HG02610 (cell line): ENCODE data around the gene ASXL3.

ENCODE experiments used
- ATAC-seq: cut with Tn5 transposase; IDR thresholded peaks from one replicate; pipeline ENCODE4 v1.9.1; 2021; ENCODE audit warnings: mild to moderate bottlenecking, moderate library complexity; ENCODE audit not compliant: unreplicated experiment

Gene ASXL3

GRCh38 chr18:33656889-33657448 lies 79.0 kb downstream of the ASXL3 start:
- ATAC-seq: no peak

DNA sequence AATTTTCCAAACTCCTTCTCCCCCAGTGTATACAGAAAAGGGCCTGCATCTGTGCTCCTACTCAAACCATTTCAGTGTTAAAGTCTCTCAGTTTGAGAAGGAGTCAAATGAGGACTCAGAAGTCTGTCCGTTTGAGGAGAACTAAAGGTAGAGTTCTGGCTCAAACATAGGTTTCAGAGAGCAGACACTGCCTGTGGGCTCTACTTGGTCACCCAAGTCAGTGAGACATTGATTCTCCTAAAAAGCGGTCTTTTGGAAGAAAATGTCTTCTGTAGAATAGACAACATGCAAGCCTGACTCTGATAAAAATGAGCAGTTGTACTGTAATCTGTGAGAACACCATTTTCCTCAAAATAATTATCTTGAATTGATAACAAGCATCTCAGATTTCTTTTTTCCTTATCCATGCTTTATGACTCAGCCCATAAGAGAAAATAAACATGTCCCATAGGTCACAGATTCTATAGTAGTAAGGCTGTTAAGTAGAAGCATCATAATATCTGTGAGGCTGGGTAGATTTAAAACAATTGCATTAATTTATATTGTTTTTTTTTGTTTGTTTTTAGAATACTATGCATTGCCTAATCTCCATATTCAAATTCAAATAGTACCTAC lies 82.8 kb downstream of the ASXL3 start:
- no peak for ATAC-seq

DNA sequence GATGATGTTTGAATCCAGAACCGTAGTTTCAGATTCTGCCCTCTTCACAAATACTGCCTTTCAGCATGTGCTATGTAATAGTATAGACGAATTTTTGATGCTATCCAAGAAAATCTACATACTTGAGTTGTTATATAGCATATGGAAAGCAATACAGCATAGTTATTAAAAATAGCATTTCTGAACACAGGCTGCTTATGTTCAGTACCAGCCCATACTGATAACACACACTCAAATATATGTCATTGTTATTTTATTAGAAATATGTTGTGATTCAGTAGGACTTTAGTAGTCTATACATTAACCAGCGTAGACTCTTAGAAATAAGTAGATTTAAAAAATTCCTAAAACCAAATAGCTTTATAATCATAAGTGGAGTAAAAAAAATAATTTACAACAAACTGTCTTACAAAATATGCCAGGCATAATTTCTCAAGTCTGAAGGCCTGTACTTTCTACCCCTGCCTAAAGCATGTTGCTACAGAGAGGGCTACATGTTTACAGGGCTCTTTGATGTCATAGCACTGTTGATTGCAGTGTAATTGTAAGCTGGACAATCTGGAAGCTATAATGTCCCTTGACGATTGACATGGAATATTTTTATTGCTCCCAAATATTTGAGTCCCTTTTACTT lies 86.3 kb downstream of the ASXL3 start:
- no peak for ATAC-seq

GRCh38 chr18:33665187-33665586 lies 87.2 kb downstream of the ASXL3 start:
- no peak for ATAC-seq

GRCh38 chr18:33665641-33666040 lies 87.6 kb downstream of the ASXL3 start:
- no peak for ATAC-seq

DNA sequence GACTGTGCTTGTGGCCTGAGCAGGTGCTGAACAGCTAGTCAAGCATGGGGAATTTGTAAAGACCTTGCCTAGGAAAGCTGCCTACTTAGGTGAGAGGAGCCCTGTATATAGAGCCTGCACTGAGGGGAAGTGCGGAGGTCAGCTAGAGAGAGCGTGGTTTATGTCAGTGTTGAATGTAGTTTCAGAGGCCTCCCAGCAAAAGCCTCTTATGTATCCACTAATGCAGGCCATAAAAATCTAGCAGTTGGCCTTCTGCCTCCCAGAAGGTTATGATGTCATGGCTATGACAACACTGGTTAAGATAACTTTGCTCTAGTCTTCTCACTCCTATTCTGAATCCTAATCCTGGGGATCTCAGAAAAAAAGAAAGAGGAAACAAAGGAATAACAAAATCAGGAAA lies 88.9 kb downstream of the ASXL3 start:
- ATAC-seq: no peak

- ATAC-seq: no peak
Observed at GRCh38 chr18:33669589-33669988, 91.6 kb downstream of the ASXL3 start.

DNA sequence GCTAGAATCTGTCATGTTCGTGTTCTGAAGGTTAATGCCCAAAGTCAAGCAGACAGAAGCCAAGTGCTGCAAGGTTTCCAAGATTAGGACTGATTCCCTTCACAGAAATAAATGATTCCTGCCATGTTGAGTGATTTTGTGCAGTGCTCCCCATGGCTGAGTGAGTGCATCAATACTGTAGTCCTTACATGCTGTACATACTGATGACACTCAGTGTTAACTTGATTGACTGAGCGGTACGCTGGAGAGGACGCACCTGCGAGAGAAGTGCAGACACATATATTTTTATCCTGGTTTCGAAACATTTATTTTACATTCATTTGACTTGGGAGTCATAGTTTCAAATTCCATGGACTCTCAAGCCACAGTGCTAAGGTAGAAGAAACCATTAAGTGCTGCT lies 92.0 kb downstream of the ASXL3 start:
- no peak for ATAC-seq

GRCh38 chr18:33673689-33674088 lies 95.7 kb downstream of the ASXL3 start:
- ATAC-seq: no peak

DNA sequence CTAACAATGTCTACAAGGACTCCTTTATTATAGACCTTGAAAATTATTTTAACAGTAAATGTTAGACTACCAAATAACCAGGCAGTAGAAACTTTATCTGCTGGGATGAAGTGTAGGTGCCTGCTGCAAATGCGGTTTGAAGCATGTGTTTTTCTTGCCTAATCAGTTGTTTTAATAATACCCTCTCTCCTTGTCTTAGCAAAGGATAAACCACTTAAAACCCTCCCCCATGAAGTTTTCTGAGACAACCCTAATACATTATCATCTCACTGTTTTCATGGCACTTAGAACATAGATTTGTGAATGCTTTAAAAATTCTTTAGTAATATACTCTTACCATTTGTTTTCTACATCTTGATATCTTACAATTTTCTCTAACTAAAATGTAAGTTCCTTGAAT lies 98.6 kb downstream of the ASXL3 start:
- no peak for ATAC-seq

DNA sequence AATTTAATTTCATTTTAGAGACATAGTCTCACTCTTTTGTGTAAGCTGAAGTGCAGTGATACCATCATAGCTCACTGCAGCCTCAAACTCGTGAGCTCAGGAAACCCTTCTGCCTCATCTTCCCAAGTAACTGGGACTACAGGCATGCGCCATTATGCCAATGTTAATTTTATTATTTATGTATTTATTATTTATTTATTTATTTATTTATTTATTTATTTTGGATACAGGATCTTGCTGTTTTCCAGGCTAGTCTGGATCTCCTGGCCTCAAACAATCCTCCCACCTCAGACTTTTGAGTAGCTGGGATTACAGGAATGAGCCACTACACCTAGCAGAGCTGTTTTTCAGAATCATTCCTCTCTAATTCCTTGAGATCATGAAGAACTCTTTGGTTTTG lies 99.9 kb downstream of the ASXL3 start:
- no peak for ATAC-seq

DNA sequence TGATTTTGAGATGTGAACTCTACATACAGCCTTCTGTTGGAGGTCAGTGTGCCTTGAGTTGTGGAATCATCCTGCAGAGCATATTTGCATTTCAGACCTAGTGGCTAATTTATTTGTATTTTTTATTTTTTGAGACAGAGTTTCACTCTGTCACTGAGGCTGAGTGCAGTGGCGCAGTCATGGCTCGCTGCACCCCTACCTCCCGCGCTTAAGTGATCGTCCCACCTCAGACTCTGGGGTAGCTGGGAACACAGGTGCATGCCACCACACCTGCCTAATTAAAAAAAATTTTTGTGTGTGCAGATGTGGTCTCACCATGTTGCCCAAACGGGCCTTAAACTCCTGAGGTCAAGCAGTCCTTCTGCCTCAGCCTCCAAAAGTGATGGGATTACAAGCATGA lies 104.4 kb downstream of the ASXL3 start:
- ATAC-seq: no peak

DNA sequence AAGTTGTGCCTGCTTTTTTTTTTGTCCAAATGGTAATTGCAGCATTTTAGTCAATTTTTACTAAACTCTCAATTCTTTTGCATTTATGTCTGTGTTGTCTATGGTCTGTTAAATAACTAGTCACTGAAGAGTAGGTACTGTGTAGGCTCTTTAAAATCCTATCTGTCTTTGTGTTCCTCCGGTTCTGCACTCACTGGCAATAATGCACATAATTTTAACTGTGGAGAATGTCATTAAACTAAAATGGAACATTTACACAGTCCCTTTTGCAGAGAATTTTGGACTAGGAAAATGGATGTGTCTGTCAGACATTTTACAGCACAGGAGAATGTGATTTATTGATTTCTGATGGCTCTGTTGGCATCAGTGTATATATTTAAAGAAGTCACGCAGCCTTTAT lies 116.6 kb downstream of the ASXL3 start:
- ATAC-seq: no peak

GRCh38 chr18:33696332-33697162 lies 118.5 kb downstream of the ASXL3 start:
- no peak for ATAC-seq

DNA sequence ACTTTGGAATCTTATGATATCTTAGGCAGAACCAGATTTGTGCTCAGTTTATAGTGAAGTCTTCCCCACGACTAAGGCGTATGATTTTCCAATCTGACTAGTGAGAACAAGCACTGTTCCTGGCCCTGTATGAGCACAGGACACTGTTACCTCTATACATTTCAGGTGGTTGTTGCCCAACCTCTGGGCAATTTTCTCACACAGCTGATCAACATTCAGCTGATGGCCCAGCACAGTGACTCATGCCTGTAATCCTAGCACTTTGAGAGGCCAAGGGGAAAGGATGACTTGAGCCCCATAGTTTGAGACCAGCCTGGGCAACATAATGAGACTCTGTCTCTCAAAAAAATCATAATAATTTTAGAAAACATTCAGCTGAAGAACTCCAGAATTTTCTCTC lies 119.5 kb downstream of the ASXL3 start:
- no peak for ATAC-seq

DNA sequence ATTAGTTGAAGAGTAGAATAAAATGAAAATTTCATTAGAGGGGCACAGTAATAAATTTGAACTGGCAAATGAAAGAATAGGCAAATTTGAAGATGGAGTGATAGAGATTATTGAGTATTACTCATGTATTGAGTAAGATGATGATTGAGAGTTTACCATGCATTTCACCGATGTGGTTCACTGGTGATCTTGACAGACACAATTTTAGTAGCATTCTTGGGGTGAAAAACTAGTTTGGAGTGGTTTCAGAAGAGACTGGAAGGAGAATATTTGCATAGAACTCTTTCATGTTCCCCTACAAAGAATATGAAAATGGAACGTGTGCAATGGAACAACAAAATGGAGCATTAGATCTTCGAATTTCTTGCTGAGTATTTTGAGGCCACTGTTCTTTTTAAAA lies 121.4 kb downstream of the ASXL3 start:
- no peak for ATAC-seq

DNA sequence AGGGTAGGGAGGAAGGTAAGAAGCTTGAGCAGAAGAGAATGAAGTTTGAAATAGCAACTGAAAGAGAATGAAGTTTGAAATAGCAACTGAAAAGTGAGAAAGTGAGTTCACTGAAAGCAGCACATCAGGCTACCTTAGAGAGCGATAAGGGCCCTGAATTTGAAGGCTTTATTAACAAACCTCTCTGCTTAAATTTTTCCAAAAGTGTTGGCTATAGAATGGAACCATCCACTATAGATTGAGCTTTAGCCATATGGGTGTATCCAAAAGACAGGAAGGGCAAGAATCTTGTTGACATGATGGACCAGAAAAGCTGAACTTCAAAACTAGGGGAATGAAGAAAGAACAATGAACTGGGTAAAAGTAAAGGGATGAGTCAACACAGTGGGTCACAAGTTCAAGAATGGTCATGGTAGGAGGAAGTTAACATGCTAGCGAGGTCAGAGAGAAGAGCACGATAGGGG lies 122.5 kb downstream of the ASXL3 start:
- peak; percentile 95 for ATAC-seq

GRCh38 chr18:33702625-33703024 lies 124.6 kb downstream of the ASXL3 start:
- ATAC-seq: no peak

DNA sequence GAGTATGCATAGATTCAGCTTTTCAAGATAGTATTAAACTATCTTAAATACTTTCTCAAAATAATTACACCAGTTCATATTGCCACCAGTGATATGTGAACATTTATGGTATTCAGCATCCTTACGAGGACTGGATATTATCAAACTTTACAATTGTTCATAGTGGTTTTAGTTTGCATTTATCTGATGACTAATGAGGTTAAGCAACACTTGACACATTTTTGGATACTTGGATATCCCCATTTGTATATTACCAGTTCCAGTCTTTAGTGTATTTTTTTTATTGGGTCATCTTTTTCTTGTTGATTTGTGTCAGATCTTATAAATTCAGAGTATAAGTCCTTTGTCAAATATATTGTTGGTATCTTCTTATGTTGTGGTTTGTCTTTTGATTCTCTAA lies 128.4 kb downstream of the ASXL3 start:
- no peak for ATAC-seq

GRCh38 chr18:33708876-33709275 lies 130.9 kb downstream of the ASXL3 start:
- no peak for ATAC-seq

- ATAC-seq: no peak
Observed at GRCh38 chr18:33710269-33710668, 132.2 kb downstream of the ASXL3 start.

DNA sequence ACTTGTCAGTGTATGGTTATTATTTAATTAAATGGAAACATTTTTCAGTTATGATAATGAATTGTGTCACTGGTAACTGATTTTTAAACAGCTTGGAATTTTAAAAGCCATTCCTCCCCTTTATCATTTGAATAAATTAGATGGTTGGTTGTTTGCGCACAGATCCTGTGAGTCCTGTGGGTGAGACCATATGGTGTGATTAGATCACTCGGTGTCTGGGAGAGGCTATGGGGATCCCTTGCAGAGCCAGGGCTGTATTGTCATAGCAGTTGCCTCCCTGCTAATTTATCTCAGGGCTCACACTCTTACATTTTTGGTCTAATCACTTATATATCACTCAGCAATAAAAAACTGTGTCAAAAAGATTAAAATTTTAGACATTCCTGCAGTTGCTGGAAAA lies 133.5 kb downstream of the ASXL3 start:
- ATAC-seq: no peak
